ENCODE results near the gene LLGL2. TPM values are rescaled to one million over a fixed set of nuclear protein-coding genes. Genes with fewer than 3 reads are reported as not detected.
A peak's percentile ranks its signal among the peaks of the same experiment; 100 is the strongest.

The LLGL2 gene
- total and polyA plus RNA-seq, 7 donors, result 1.4 to 3.3 (median 1.5) TPM

- H3K9me3 ChIP-seq, result no peaks in the 10 kb centered on the region
- ATAC-seq, result peak; percentile 1 to 7 (median 4)
- H3K36me3 ChIP-seq (ENCODE audit: insufficient read depth in 1 of 2, low read depth in 1 of 2), result peaks cover 0 to 42% of the 10 kb centered on the region in 2 donors
- no peaks in the 10 kb centered on the region for H3K27me3 ChIP-seq (ENCODE audit: insufficient read depth in 3 of 3, low read length in 2 of 3)
- TF ChIP-seq CTCF (IDR thresholded peaks at IDR 0.05), result no peak
- DNase-seq, result no peak
- H3K27ac ChIP-seq, result peak overlapping the region; percentile 83
- H3K4me1 ChIP-seq, result peaks cover 50% of the 10 kb centered on the region
- peak overlapping the region; percentile 98 for H3K4me3 ChIP-seq
- 0 to 1% (median 1%) methylated on average over 31 to 50 of the region's 50 CpGs for WGBS, 3 donors
- intact Hi-C loops (cut with DNase I), result loop anchor here (1.0 to 5.0 kb wide), 5 partner anchors 58 to 193 kb away; partner anchors contain the start of genes TMEM94 (in 2 of the 2) and MYO15B (in 1 of the 2)
These were observed 10.5 kb upstream of the LLGL2 start for GRCh38 chr17:75514919-75515495.

DNA sequence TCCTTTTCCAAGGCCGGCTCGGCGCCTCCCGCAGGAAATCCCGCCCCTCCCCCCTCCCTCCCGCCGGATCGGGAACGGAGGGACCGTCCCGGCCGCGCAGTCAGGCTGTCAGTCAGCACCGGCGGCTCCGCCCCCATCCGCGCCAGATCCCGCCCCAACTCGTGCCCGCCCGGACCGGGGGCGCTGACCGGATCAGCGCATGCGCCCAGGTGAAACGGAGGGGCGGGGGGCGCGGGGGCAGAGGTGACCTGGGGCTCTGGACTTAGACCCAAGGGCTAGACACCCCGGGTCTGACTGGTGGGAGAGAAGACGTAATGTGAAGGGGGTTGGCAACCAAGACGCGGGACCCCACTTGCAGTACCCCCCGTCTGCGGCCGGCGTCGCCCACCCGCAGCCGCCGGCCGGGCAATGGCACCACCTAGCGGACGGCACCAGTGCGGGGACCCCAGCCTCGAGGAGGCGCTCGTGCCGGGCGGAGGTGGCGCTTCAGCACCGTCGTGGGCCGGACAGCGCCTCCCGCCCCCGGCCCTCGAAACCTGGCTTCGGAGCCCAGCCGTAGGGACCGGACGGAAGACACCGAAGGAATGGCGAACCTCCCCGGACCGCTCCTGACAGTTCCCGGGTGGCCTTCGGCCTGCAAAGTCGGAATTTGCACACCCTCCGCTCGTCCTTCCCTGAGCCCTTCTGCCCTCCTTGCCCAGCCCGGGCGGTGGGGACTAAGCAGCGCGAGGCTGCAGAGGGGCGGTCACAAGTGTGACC lies 9.8 kb upstream of the LLGL2 start, which contains the start of gene CASKIN2:
Gene CASKIN2, minus strand, starts transcription at position 42 of the 759 bp plus-strand sequence. CDS start 1,733 bp downstream, outside the sequence.
- intact Hi-C loops (cut with DNase I), result loop anchor here (1.0 to 5.0 kb wide), 4 partner anchors 58 to 193 kb away; partner anchors contain the start of genes MYO15B (in 1 of the 2) and TMEM94 (in 1 of the 2)
- WGBS, 3 donors, result 1% methylated on average over 53 to 77 of the region's 78 CpGs

DNA sequence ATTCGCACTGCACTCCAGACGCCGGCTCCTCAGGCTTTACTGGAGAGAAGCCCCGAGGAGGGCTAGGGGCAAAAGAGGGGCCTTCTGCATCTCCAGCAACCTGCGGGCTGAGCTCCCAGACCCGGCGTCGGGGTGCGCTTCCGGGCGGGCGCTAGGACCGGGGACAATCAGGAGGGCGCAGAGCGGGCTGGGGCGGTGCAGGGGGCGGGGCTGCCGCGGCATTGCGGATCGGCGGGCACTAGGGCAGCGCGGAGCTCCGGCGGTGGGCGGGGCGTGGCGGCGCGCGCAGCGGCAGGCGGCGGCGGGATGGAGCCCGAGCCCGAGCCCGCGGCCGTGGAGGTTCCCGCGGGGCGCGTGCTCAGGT lies 9.3 kb upstream of the LLGL2 start, which contains the start of gene TSEN54:
Gene TSEN54, plus strand, starts transcription at position 274 of the 364 bp plus-strand sequence. Its CDS starts 33 bp downstream, at position 307.
- H3K36me3 ChIP-seq (ENCODE audit: insufficient read depth in 1 of 2, low read depth in 1 of 2), result peaks cover 0 to 42% of the 10 kb centered on the region in 2 donors
- no peak for TF ChIP-seq CTCF (IDR thresholded peaks at IDR 0.05)
- no peaks in the 10 kb centered on the region for H3K27me3 ChIP-seq (ENCODE audit: insufficient read depth in 3 of 3, low read length in 2 of 3)
- DNase-seq, result peak; percentile 95 to 98
- peak; percentile 84 to 87 (median 86) for ATAC-seq
- peak within 1 kb of the TSS; percentile 83 for H3K27ac ChIP-seq
- WGBS, 3 donors, result 0 to 1% (median 0%) methylated on average over 24 to 45 of the region's 45 CpGs
- H3K4me1 ChIP-seq, result peaks cover 37% of the 10 kb centered on the region
- H3K4me3 ChIP-seq, result peak within 1 kb of the TSS; percentile 98
- no peaks in the 10 kb centered on the region for H3K9me3 ChIP-seq
- intact Hi-C loops (cut with DNase I), result loop anchor here (5.0 kb wide), 3 partner anchors 59 to 194 kb away; partner anchors contain the start of genes MYO15B (in 1 of the 2) and TMEM94 (in 1 of the 2)

More for the DNA sequence above, 9.8 kb upstream of the LLGL2 start, which contains the start of gene CASKIN2:
- ATAC-seq, result peak; percentile 88 to 91 (median 90)
- Histone ChIP-seq H3K9me3 (no peaks in the 10 kb centered on the region), H3K4me3 (peak within 1 kb of the TSS; percentile 98), H3K36me3 (ENCODE audit: insufficient read depth in 1 of 2, low read depth in 1 of 2) (peaks cover 0 to 42% of the 10 kb centered on the region in 2 donors), H3K4me1 (peaks cover 43% of the 10 kb centered on the region), H3K27ac (peak within 1 kb of the TSS; percentile 83), H3K27me3 (ENCODE audit: insufficient read depth in 3 of 3, low read length in 2 of 3) (no peaks in the 10 kb centered on the region)
- DNase-seq, result peak; percentile 97 to 98
- peak; percentile 95 for TF ChIP-seq CTCF (IDR thresholded peaks at IDR 0.05)

- no peak for TF ChIP-seq CTCF (IDR thresholded peaks at IDR 0.05)
- intact Hi-C loops (cut with DNase I), result loop anchor here (5.0 kb wide), 3 partner anchors 59 to 194 kb away; partner anchors contain the start of genes MYO15B (in 1 of the 2) and TMEM94 (in 1 of the 2)
- 1% methylated on average over 24 to 65 of the region's 65 CpGs for WGBS, 3 donors
- ATAC-seq, result no peak
- Histone ChIP-seq H3K27me3 (ENCODE audit: insufficient read depth in 3 of 3, low read length in 2 of 3) (no peaks in the 10 kb centered on the region), H3K9me3 (no peaks in the 10 kb centered on the region), H3K27ac (peak overlapping the region; percentile 55), H3K36me3 (ENCODE audit: insufficient read depth in 1 of 2, low read depth in 1 of 2) (peaks cover 0 to 48% of the 10 kb centered on the region in 2 donors), H3K4me1 (peaks cover 32% of the 10 kb centered on the region), H3K4me3 (peak overlapping the region; percentile 98)
- no peak for DNase-seq
These were observed 8.7 kb upstream of the LLGL2 start for GRCh38 chr17:75516619-75517296.

All from psoas muscle (tissue), 8 donors.